ENCODE results near the gene SYNGAP1.

GRCh38 chr6:33502486-33502885 lies 82.6 kb downstream of the SYNGAP1 start:
- no peak for TF ChIP-seq CTCF (IDR thresholded peaks at IDR 0.05)
- no peak for TF ChIP-seq POLR2A (IDR thresholded peaks at IDR 0.05)
